HEK293 (cell line): ENCODE measurements around the gene STAC.

Source experiments
- CTCF ChIA-PET: fragments of 350-600 bp; formaldehyde crosslinking; extraction: SDS; loops from one replicate; lab custom pipeline; 2021; ENCODE audit warnings: antibody characterized with exemption; lab: Yijun Ruan, JAX
- POLR2A ChIA-PET: fragments of 300-600 bp; formaldehyde crosslinking; extraction: SDS; loops from one replicate; lab custom pipeline; 2020; ENCODE audit warnings: antibody characterized with exemption, inconsistent platforms; lab: Yijun Ruan, JAX
- H3K27ac ChIP-seq: fragments of 200-500 bp; sonication (Bioruptor generic); 2 replicates; pipeline ENCODE4 v1.5.1; 2014; ENCODE audit warnings: low read depth, low read length, control low read depth, inconsistent platforms; ENCODE audit errors: extremely low read depth
- H3K36me3 ChIP-seq, 2 experiments: fragments of 200-500 bp in 1 of 2; sonication (Bioruptor generic) in 1 of 2; 1 replicate in 1 of 2; 2 replicates in 1 of 2; pipeline ENCODE4 v1.5.1; 2014 to 2017; ENCODE audit warnings: inconsistent platforms in 2 of 2, low read length in 2 of 2; ENCODE audit not compliant: control insufficient read depth in 2 of 2, insufficient read depth in 1 of 2
- H3K4me1 ChIP-seq: fragments of 200-500 bp; sonication (Bioruptor generic); 2 replicates; pipeline ENCODE4 v1.5.1; 2014; ENCODE audit warnings: mild to moderate bottlenecking, low read length, inconsistent platforms; ENCODE audit not compliant: control insufficient read depth, insufficient read depth
- H3K4me3 ChIP-seq: 2 replicates; pipeline ENCODE4 v1.5.1; 2011; ENCODE audit warnings: low read depth, mild to moderate bottlenecking, control low read depth, low read length, moderate library complexity
- H3K9me3 ChIP-seq: fragments of 200-500 bp; sonication (Bioruptor generic); 2 replicates; pipeline ENCODE4 v1.5.1; 2014; ENCODE audit warnings: low read depth, low read length, inconsistent platforms; ENCODE audit not compliant: control insufficient read depth, insufficient read depth
- BCL11B ChIP-seq: fragments of 450-650 bp; formaldehyde crosslinking; IDR thresholded peaks from 2 replicates; pipeline ENCODE4 v1.5.1; 2016; ENCODE audit warnings: low read depth, missing biosample characterization, missing genetic modification characterization
- KLF1 ChIP-seq: fragments of 450-650 bp; formaldehyde crosslinking; IDR thresholded peaks from 2 replicates; pipeline ENCODE4 v1.5.1; 2016; ENCODE audit warnings: missing biosample characterization, missing genetic modification characterization
- KLF10 ChIP-seq: fragments of 450-650 bp; IDR thresholded peaks from 2 replicates; pipeline ENCODE4 v1.5.1; 2018; ENCODE audit warnings: missing biosample characterization, mild to moderate bottlenecking, missing genetic modification characterization
- OSR2 ChIP-seq: fragments of 450-650 bp; formaldehyde crosslinking; IDR thresholded peaks from 2 replicates; pipeline ENCODE4 v1.5.1; 2016; ENCODE audit warnings: missing biosample characterization, missing genetic modification characterization
- PATZ1 ChIP-seq: fragments of 450-650 bp; formaldehyde crosslinking; IDR thresholded peaks from 2 replicates; pipeline ENCODE4 v1.5.1; 2016; ENCODE audit warnings: missing biosample characterization, missing genetic modification characterization
- ZBTB1 ChIP-seq: fragments of 450-650 bp; formaldehyde crosslinking; IDR thresholded peaks from 2 replicates; pipeline ENCODE4 v1.5.1; 2016; ENCODE audit warnings: missing biosample characterization, missing genetic modification characterization
- ZNF114 ChIP-seq: fragments of 450-650 bp; formaldehyde crosslinking; IDR thresholded peaks from 2 replicates; pipeline ENCODE4 v1.5.0; 2017; ENCODE audit warnings: missing biosample characterization, missing genetic modification characterization
- ZNF239 ChIP-seq: fragments of 450-650 bp; formaldehyde crosslinking; IDR thresholded peaks from 2 replicates; pipeline ENCODE4 v1.5.1; 2016; ENCODE audit warnings: missing biosample characterization, missing genetic modification characterization
- ZNF274 ChIP-seq, 2 experiments: fragments of 200-500 bp in 1 of 2; fragments of 450-650 bp in 1 of 2; sonication (Bioruptor generic) in 1 of 2; formaldehyde crosslinking in 1 of 2; IDR thresholded peaks; 2 replicates each; pipeline versions ENCODE4 v1.5.1 to v1.6.1; 2014 to 2016; ENCODE audit warnings: borderline replicate concordance in 1 of 2, inconsistent platforms in 1 of 2, low read length in 1 of 2, missing biosample characterization in 1 of 2, missing genetic modification characterization in 1 of 2
- ZNF324 ChIP-seq: fragments of 450-650 bp; formaldehyde crosslinking; IDR thresholded peaks from 2 replicates; pipeline ENCODE4 v1.5.1; 2016; ENCODE audit warnings: missing biosample characterization, missing genetic modification characterization
- ZNF398 ChIP-seq: fragments of 450-650 bp; formaldehyde crosslinking; IDR thresholded peaks from 2 replicates; pipeline ENCODE4 v1.5.1; 2017; ENCODE audit warnings: missing biosample characterization, missing genetic modification characterization
- ZNF423 ChIP-seq: fragments of 450-650 bp; formaldehyde crosslinking; IDR thresholded peaks from 2 replicates; pipeline ENCODE4 v1.5.1; 2016; ENCODE audit warnings: missing biosample characterization, missing genetic modification characterization
- ZNF433 ChIP-seq: fragments of 450-650 bp; formaldehyde crosslinking; IDR thresholded peaks from 2 replicates; pipeline ENCODE4 v1.5.1; 2016; ENCODE audit warnings: missing biosample characterization, missing genetic modification characterization, low read depth
- ZNF626 ChIP-seq: fragments of 450-650 bp; sonication (Bioruptor Pico); formaldehyde crosslinking; IDR thresholded peaks from 2 replicates; pipeline ENCODE4 v1.5.1; 2018; ENCODE audit warnings: missing biosample characterization, missing genetic modification characterization, inconsistent platforms
- ZNF776 ChIP-seq: fragments of 450-650 bp; formaldehyde crosslinking; IDR thresholded peaks from 2 replicates; pipeline ENCODE4 v1.5.0; 2017; ENCODE audit warnings: missing biosample characterization, missing genetic modification characterization, borderline replicate concordance
- ZNF830 ChIP-seq: fragments of 450-650 bp; IDR thresholded peaks from 2 replicates; pipeline ENCODE4 v1.5.0; 2018; ENCODE audit warnings: missing biosample characterization, missing genetic modification characterization, low read depth, mild to moderate bottlenecking, moderate library complexity
- ZNF837 ChIP-seq: fragments of 450-650 bp; formaldehyde crosslinking; IDR thresholded peaks from 2 replicates; pipeline ENCODE4 v1.5.1; 2016; ENCODE audit warnings: missing biosample characterization, missing genetic modification characterization
- ZSCAN16 ChIP-seq: fragments of 450-650 bp; formaldehyde crosslinking; IDR thresholded peaks from 2 replicates; pipeline ENCODE4 v1.5.1; 2016; ENCODE audit warnings: missing biosample characterization, missing genetic modification characterization
- TF ChIP-seq, protein P1 (sequence below): fragments of 450-650 bp; formaldehyde crosslinking; IDR thresholded peaks from 2 replicates; pipeline ENCODE4 v1.5.1; 2016; ENCODE audit warnings: missing biosample characterization, missing genetic modification characterization
- TF ChIP-seq, protein P2 (sequence below): fragments of 450-650 bp; formaldehyde crosslinking; IDR thresholded peaks from 2 replicates; pipeline ENCODE4 v1.5.1; 2016; ENCODE audit warnings: missing biosample characterization, missing genetic modification characterization, low read depth
- TF ChIP-seq, protein P3 (sequence below): fragments of 450-650 bp; formaldehyde crosslinking; IDR thresholded peaks from 2 replicates; pipeline ENCODE4 v1.5.1; 2016; ENCODE audit warnings: missing biosample characterization, missing genetic modification characterization, borderline replicate concordance

The STAC gene

DNA sequence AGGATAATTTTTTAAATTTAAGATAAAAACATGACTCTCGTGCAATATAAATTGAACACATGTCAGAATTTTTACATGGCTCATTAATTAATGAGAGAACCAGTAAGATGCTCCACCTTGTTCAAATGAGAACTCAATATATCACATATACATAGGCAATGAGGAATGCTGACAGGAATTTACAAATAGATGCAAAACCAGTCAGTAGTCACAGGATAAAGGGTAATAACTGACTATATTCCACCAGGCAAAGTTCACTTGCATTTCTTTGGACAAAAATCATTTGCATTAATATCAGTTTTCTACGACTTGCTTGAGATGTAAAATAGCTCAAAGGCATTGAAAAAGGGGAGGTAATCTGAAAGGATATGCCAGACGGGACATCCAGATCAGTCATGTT, 139.4 kb downstream of the STAC start (continued):
- TF ChIP-seq ZNF398 (tag by site-specific recombination) (no peak), ZNF830 (no peak), ZNF837 (tag by site-specific recombination) (no peak), ZSCAN16 (tag by site-specific recombination) (no peak), ZNF114 (no peak), ZNF324 (tag by site-specific recombination) (no peak), ZNF776 (tag by site-specific recombination) (no peak)
- TF ChIP-seq, all 188 proteins: peak for 0

DNA sequence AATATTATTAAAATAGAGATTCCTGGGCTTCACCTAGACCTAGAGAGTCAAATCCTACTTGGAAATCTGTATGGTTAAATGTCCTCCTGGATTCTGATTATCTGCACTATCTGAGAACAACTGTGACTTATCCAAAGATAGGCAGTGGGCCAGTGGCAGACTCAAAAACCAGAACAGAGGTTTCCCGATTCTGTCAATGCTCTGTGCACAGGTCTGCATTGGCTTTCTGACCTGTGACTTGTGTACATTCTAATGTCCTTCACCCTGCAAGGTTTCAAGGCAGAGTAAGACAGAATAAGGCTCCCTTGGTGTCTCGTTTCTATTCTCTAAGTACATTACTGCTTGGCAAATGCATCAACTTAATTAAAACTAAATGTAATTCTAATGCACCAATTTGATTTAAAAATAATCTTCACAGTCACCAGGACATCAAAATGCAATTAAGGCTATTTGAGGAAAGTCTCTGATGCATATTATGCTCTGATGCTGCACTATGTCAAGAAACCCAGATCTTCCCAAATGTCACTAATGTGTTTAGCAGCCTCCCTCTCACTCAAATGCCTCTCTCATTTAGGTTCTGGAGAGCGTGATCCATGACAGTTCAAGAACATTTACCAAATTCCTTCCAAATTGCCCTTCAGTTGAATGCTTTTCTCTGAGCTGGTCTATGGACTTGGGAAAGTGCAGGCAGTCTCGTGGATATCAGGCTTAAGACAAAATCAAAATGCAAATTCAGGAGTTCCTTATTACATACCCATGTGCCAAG, 140.1 kb downstream of the STAC start:
- Histone ChIP-seq H3K27ac (no peak overlapping the region), H3K4me1 (no peaks in the 10 kb centered on the region), H3K36me3 (no peaks in the 10 kb centered on the region; a peak in 1 of 3 replicates), H3K9me3 (no peaks in the 10 kb centered on the region), H3K4me3 (no peak overlapping the region)
- TF ChIP-seq, protein P1, sequence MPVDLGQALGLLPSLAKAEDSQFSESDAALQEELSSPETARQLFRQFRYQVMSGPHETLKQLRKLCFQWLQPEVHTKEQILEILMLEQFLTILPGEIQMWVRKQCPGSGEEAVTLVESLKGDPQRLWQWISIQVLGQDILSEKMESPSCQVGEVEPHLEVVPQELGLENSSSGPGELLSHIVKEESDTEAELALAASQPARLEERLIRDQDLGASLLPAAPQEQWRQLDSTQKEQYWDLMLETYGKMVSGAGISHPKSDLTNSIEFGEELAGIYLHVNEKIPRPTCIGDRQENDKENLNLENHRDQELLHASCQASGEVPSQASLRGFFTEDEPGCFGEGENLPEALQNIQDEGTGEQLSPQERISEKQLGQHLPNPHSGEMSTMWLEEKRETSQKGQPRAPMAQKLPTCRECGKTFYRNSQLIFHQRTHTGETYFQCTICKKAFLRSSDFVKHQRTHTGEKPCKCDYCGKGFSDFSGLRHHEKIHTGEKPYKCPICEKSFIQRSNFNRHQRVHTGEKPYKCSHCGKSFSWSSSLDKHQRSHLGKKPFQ (tag by site-specific recombination) = no peak
- no peak for TF ChIP-seq KLF1 (tag by site-specific recombination)
- CTCF ChIA-PET = interaction anchor here (0.7 kb wide), 1 partner anchor 21 kb away, joined by 3 read pairs; no protein-coding TSS in a partner anchor
- POLR2A ChIA-PET = no interaction called here

GRCh38 chr3:36521007-36521379, 140.7 kb downstream of the STAC start:
- H3K9me3 ChIP-seq = no peaks in the 10 kb centered on the region
- no peaks in the 10 kb centered on the region; a peak in 1 of 3 replicates for H3K36me3 ChIP-seq
- ChIA-PET POLR2A (no interaction called here), CTCF (no interaction called here)
- H3K4me1 ChIP-seq = no peaks in the 10 kb centered on the region
- H3K27ac ChIP-seq = no peak overlapping the region
- no peak overlapping the region for H3K4me3 ChIP-seq
- TF ChIP-seq ZNF830 (no peak), ZNF239 (tag by site-specific recombination) (no peak), BCL11B (tag by site-specific recombination) (no peak), PATZ1 (no peak), ZNF274 (IDR thresholded peaks at IDR 0.05; ENCODE audit: low read length) (no peak), ZNF274 (tag by site-specific recombination; IDR thresholded peaks at IDR 0.05; ENCODE audit: borderline replicate concordance) (no peak), ZNF626 (tag by site-specific recombination) (no peak), OSR2 (no peak), ZNF433 (tag by site-specific recombination) (no peak), ZBTB1 (tag by site-specific recombination) (no peak), KLF10 (tag by site-specific recombination) (no peak), ZNF423 (tag by site-specific recombination) (no peak)
- TF ChIP-seq, protein P2, sequence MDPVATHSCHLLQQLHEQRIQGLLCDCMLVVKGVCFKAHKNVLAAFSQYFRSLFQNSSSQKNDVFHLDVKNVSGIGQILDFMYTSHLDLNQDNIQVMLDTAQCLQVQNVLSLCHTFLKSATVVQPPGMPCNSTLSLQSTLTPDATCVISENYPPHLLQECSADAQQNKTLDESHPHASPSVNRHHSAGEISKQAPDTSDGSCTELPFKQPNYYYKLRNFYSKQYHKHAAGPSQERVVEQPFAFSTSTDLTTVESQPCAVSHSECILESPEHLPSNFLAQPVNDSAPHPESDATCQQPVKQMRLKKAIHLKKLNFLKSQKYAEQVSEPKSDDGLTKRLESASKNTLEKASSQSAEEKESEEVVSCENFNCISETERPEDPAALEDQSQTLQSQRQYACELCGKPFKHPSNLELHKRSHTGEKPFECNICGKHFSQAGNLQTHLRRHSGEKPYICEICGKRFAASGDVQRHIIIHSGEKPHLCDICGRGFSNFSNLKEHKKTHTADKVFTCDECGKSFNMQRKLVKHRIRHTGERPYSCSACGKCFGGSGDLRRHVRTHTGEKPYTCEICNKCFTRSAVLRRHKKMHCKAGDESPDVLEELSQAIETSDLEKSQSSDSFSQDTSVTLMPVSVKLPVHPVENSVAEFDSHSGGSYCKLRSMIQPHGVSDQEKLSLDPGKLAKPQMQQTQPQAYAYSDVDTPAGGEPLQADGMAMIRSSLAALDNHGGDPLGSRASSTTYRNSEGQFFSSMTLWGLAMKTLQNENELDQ (tag by site-specific recombination) = no peak
- TF ChIP-seq, protein P3, sequence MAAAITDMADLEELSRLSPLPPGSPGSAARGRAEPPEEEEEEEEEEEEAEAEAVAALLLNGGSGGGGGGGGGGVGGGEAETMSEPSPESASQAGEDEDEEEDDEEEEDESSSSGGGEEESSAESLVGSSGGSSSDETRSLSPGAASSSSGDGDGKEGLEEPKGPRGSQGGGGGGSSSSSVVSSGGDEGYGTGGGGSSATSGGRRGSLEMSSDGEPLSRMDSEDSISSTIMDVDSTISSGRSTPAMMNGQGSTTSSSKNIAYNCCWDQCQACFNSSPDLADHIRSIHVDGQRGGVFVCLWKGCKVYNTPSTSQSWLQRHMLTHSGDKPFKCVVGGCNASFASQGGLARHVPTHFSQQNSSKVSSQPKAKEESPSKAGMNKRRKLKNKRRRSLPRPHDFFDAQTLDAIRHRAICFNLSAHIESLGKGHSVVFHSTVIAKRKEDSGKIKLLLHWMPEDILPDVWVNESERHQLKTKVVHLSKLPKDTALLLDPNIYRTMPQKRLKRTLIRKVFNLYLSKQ (tag by site-specific recombination) = no peak
